ENCODE data around the gene TENM4.

- TF ChIP-seq SP1 (IDR thresholded peaks at IDR 0.05) (no peak), ELF4 (IDR thresholded peaks at IDR 0.05) (no peak)
These were observed 66.1 kb downstream of the TENM4 start for GRCh38 chr11:79374727-79375126.

All from HEK293T (cell line).